DMS114 treated with DMSO at 0.1 percent for 48 hours (cell line): ENCODE results near the gene DMRTC1.
"Not testable (repeated sequence)": the region's sequence is repeated elsewhere in the genome, so short reads cannot be mapped to it uniquely, and the experiment has no call there.

Experiments
- DNase-seq: peaks from one replicate; lab custom pipeline; 2025; ENCODE audit not compliant: unreplicated experiment; lab: John Stamatoyannopoulos, UW

Gene DMRTC1, protein sequence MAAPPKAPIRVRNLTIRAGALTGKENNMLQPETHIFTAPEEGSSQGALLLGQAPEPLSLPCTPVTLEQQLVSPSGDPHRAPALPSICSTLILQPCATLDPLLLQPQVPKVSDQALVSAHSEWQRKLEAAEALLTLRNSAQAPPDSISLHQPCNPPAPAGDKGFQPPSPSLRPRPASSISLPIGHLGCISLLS

DNA sequence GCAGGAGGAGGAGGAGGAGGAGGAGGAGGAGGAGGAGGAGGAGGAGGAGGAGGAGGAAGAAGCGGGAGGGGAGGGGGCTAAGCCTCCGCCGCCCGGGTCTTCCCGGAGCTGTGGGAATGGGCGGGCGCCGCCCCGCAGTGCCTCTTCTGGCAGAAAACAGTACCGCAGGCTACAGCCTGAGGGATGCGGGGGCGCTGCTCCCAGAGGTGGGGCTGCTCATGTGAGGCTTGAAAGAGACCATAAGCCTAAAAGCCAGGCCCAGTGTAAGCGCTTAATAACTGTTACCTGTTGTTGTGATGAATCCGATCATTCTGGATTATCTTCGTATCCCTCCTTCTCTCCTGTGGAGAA is at the start of gene DMRTC1:
Gene DMRTC1, minus strand, starts transcription at position 19 of the 351 bp plus-strand sequence. CDS start 68,143 bp downstream, outside the sequence.
- not testable (repeated sequence) for DNase-seq

DNA sequence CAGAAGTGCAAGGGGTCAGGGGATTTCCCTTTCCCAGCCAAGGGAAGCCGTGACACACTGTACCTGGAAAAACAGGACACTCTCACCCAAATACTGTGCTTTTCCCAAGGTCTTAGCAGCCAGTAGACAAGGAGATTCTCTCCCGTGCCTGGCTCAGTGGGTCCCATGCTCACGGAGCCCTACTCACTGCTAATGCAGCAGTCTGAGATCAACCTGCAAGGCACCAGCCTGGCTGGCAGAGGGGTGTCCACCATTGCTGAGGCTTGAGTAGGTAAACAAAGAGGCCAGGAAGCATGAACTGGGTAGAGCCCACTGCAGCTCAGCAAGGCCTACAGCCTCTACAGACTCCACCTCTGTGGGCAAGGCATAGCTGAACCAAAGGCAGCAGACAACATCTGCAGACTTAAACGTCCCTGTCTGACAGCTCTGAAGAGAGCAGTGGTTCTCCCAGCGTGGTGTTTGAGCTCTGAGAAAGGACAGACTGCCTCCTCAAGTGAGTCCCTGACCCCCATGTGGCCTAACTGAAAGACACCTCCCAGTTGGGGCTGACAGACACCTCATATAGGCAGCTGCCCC is 37.3 kb upstream of the DMRTC1 start:
- not testable (repeated sequence) for DNase-seq

DNA sequence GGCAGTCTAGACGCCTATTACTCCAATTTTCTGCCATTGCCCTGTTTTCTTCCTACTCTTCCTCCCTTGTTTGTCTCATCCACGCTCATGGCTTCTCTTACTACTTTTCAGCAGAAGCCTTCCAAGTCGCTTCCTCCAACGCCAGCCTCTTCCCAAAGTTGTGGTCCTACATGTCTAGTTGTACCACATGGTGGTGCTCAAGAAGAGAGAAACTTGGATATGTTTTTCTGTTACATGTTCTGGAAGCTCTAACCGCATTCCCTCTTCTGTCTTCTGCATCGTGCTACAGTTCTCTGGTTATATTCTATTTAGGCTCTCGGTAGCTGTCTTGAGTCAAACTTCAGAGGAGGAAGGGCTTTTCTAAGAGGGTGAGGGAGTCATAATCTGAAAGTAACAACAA is 31.2 kb upstream of the DMRTC1 start:
- not testable (repeated sequence) for DNase-seq

DNA sequence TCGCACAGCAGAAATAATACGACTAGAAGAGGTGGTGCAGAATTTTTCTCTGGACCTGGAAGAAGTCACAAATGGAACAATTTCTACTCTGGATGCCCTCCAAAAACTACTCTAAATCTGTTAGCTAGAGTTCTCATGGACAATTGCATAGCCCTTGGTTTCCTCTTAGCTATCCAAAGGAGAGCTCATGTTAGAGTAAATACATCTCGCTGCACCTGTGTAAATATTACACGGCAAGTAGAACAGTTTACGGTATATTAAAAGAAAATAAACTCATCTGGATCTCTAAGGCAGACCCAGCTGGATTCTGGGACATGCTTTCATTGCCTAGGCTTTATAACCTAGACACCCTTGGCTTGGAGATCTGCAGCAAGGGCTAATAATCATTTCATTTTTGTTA is 28.2 kb upstream of the DMRTC1 start:
- not testable (repeated sequence) for DNase-seq

DNA sequence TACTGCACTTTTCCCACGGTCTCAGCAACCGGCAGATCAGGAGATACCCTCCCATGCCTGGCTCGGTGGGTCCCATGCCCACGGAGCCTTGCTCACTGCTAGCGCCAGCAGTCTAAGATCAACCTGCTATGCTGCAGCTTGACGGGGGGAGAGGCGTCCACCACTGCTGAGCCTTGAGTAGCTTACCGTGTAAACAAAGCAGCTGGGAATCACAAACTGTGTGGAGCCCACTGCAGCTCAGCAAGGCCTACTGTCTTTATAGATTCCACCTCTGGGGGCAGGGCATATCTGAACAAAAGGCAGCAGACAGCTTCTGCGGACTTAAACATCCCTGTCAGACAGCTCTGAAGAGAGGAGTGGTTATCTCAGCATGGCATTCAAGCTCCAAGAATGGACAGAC is 16.3 kb upstream of the DMRTC1 start:
- DNase-seq = not testable (repeated sequence)

DNA sequence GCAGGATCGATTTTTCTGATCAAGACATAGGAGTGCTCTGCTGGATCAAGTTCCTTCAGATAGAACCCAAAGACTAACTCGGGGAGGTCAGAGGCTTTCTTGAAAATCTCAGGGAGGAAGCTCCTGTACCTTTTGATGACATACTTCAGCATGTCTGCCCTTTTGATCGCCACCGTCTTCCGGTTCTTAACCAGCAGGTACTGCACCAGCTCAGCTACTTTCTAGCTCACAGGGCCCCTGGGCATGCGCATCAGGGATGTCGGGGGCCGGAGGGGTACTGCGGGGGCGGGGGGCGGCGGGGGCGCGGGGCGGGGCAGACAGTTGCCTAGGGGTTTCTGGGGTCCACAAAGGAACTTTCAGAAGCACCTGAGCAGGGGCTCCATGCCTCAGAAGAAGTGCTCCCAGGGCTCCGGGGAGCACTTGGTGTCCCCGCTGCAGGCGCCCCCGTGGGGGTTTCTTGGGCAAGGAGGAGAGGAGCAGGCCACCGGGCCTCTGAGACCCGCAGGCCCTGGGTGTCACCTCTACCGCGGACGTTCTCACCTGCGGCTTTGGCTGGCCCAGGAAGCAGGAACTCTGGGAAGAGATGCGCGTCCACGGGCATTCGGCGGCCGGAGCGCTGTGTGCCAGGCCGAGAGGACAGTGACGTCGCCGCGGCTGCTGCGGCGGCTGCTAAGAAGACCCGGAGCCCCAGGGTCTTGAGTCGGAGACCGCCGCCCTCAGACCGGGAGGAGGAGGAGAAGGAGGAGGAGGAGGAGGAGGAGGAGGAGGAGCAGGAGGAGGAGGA is 410 bp downstream of the DMRTC1 start:
- DNase-seq = not testable (repeated sequence)

DNA sequence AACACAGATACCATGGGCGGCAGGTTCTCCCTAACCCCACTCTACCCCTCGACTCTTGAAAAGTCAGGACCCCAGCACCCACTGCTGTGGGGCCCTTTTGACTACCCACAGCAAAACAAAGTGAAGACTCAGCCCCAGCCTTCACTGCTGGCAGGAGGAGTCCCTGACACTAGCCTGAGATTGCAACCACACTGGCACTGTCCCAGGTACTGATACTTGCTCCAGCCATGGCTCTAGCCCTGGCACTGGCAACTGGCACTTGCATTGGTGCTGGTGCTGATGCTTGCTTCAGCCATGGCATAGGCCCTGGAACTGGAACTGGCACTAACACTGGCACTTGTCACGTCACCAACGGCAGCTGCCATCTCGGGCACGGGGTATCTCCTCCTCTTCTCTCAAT is 1.4 kb downstream of the DMRTC1 start:
- not testable (repeated sequence) for DNase-seq

DNA sequence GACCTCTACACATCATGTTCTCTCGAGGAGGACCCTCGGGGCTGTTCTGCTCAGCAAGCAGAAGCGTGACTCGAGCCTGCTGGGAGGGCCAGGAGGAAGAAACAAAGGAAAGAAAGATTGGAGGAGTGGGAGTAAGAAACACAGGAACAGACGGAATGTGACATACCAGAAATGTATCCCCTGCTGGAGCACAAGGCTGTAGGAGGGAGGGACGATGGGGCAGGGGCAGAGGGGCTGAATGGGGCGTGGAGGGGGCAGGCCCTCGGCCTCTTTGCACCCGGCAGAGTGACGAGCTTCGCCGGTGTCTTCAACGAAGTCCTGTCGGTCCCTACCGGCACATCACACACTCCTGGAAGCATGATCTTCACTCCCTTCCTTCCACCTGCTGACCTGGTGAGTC is 5.7 kb downstream of the DMRTC1 start, which contains the start of gene FAM236A:
Gene FAM236A, plus strand, starts transcription at position 301 of the 400 bp plus-strand sequence. Its CDS starts 57 bp downstream, at position 358.
- not testable (repeated sequence) for DNase-seq

DNA sequence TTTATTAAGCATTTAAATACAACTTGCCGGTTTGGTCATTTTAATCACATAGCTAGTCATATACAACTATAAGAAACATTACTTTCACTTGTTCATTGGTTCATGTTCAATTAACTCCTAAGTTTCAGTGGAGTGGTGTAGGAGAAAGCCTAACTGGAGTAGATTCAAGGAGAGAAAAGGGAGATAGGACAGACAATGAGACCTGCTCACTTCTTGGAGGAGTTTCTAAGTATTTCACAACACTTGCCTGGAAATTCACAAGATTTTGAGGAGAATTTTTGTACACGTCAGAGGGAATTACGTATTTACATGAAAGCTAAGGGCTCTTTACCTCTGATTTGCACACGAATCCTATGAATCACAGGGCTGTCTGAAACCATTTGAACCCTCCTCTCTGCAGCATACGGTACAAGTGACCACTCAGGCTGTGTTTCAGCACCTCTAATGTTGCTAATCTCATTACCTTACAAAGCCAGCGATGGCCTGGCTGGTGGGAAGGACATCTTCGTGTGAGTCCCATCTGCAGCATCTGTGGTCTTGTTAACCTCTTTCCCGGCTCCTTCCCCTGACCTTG is 6.7 kb downstream of the DMRTC1 start:
- not testable (repeated sequence) for DNase-seq

DNA sequence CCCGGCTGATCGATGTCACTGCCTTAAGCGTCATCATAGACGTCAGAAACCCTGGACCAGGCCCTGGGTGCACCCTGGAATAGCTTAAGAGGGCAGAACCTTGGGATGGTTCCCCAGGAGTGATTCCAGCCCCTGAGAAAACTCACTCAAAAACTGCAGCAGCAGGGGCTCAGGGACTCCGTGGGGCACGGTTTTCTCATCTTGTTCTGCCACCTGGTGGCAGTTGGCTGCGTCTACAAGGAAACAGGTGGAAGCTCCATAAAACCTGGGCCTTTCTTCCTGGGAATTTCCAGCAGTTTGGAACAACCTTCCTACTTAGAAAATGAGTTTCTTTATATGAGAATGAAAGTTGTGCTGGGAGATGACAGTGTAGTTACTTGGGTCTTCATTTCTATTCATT is 7.2 kb downstream of the DMRTC1 start:
- DNase-seq = not testable (repeated sequence)

DNA sequence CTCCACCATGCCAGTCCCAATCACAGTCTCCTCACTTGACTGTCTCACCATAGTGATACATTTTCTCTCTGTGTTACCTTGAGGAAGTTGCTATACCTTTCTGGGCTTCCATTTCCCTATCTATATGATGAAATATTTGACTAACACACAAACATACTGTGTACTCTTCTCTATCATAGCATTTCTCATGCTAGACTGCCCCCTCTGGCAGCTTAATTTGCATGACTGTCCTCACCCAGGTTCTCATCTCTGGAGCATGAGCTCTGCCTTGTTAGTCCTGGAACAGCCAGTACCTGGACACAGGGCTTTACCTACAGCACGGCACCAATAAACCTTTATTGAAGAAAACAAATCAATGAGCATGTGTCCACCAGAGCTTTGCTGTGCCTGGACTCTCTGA is 11.4 kb downstream of the DMRTC1 start:
- not testable (repeated sequence) for DNase-seq

DNA sequence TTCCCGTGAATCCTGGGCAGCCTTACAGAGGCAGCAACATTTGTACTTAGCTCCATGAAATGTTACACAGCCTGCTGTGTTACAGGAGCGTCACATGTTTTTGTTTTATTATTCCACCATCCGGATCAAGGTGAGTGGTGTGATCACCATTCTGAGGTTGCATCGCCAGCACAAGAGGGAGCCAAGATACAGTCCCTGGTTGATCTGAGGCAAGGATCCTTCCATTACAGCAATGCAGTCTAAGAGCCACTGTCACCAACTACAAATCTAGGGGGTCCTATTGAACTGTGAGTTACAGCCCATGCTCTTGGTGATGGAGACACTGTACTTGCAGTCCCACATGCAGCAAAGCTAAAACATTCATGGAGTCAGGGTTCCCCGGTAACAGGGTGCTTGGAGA is 27.5 kb downstream of the DMRTC1 start:
- DNase-seq = not testable (repeated sequence)

DNA sequence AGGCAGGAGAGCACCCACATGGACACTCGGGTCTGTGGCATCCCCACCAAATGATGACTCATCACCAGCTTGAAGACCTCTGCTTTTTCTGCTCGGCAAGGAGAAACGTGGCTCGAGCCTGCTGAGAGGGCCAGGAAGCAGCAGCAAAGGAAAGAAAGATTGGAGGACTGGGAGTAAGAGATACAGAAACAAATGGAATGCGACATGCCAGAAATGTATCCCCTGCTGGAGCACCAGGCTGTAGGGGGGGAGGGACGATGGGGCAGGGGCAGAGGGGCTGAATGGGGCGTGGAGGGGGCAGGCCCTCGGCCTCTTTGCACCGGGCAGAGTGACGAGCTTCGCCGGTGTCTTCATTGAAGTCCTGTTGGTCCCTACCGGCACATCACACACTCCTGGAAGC is 31.3 kb downstream of the DMRTC1 start, which contains the start of gene FAM236C:
Gene FAM236C, plus strand, starts transcription at position 301 of the 400 bp plus-strand sequence. CDS start 100 bp downstream, outside the sequence.
- DNase-seq = not testable (repeated sequence)

DNA sequence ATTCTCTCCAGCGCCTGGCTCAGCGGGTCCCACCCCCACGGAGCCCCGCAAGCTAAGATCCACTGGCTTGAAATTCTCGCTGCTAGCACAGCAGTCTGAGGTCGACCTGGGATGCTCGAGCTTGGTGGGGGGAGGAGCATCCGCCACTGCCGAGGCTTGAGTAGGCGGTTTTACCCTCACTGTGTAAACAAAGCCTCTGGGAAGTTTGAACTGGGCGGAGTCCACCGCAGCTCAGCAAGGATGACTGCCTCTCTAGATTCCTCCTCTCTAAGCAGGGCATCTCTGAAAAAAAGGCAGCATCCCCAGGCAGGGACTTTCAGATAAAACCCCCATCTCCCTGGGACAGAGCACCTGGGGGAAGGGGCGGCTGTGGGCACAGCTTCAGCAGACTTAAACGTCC is 53.9 kb downstream of the DMRTC1 start:
- DNase-seq = not testable (repeated sequence)

DNA sequence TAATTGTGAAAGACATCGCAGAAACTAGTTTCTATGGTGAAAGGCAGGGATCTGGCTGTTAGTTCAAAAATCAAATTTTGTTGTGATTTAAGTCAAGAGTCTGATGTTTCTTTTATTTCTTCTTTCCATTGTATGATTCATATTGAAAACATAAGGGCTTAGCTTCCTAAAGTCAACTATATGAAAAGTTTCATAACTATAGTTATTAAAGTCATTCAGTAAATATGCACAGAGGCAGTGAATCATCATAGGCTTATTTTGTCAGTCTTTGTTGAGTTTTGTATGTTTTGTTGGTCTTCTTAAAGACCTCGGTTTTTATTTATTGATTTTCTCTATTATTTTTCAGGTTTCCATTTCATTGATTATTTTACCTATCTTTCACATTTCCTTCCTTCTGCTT is 60.7 kb downstream of the DMRTC1 start:
- DNase-seq = not testable (repeated sequence)

DNA sequence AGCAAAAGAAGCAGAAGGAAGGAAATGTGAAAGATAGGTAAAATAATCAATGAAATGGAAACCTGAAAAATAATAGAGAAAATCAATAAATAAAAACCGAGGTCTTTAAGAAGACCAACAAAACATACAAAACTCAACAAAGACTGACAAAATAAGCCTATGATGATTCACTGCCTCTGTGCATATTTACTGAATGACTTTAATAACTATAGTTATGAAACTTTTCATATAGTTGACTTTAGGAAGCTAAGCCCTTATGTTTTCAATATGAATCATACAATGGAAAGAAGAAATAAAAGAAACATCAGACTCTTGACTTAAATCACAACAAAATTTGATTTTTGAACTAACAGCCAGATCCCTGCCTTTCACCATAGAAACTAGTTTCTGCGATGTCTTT is 106.1 kb downstream of the DMRTC1 start:
- not testable (repeated sequence) for DNase-seq

DNA sequence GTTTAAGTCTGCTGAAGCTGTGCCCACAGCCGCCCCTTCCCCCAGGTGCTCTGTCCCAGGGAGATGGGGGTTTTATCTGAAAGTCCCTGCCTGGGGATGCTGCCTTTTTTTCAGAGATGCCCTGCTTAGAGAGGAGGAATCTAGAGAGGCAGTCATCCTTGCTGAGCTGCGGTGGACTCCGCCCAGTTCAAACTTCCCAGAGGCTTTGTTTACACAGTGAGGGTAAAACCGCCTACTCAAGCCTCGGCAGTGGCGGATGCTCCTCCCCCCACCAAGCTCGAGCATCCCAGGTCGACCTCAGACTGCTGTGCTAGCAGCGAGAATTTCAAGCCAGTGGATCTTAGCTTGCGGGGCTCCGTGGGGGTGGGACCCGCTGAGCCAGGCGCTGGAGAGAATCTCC is 112.9 kb downstream of the DMRTC1 start:
- DNase-seq = not testable (repeated sequence)
